KOPT-K1 (cell line): Measurements from ENCODE around the gene CACNA1H.
"Not testable (repeated sequence)": the region's sequence is repeated elsewhere in the genome, so short reads cannot be mapped to it uniquely, and the experiment has no call there.

Source experiments
- H3K27ac ChIP-seq: fragments of 200-600 bp; sonication (generic); 2 replicates; pipeline ENCODE4 v1.5.1; 2016; ENCODE audit warnings: antibody characterized with exemption, mild to moderate bottlenecking, low read depth, low read length; ENCODE audit not compliant: poor library complexity, severe bottlenecking
- H3K36me3 ChIP-seq: fragments of 200-600 bp; sonication (generic); 2 replicates; pipeline ENCODE4 v1.5.1; 2017; ENCODE audit warnings: antibody characterized with exemption, mild to moderate bottlenecking, low read length, moderate library complexity; ENCODE audit not compliant: insufficient read depth
- H3K9me3 ChIP-seq: fragments of 200-600 bp; sonication (generic); 2 replicates; pipeline ENCODE4 v1.5.1; 2017; ENCODE audit warnings: antibody characterized with exemption, low read length, mild to moderate bottlenecking; ENCODE audit not compliant: insufficient read depth, poor library complexity, severe bottlenecking

CACNA1H gene

GRCh38 chr16:1193143-1193824 lies 40.4 kb downstream of the CACNA1H start:
- Histone ChIP-seq H3K36me3 (no peaks in the 10 kb centered on the region), H3K27ac (no peak overlapping the region), H3K9me3 (no peaks in the 10 kb centered on the region)

GRCh38 chr16:1193825-1194581 lies 41.1 kb downstream of the CACNA1H start:
- no peaks in the 10 kb centered on the region for H3K9me3 ChIP-seq
- H3K27ac ChIP-seq, result no peak overlapping the region
- no peaks in the 10 kb centered on the region for H3K36me3 ChIP-seq

DNA sequence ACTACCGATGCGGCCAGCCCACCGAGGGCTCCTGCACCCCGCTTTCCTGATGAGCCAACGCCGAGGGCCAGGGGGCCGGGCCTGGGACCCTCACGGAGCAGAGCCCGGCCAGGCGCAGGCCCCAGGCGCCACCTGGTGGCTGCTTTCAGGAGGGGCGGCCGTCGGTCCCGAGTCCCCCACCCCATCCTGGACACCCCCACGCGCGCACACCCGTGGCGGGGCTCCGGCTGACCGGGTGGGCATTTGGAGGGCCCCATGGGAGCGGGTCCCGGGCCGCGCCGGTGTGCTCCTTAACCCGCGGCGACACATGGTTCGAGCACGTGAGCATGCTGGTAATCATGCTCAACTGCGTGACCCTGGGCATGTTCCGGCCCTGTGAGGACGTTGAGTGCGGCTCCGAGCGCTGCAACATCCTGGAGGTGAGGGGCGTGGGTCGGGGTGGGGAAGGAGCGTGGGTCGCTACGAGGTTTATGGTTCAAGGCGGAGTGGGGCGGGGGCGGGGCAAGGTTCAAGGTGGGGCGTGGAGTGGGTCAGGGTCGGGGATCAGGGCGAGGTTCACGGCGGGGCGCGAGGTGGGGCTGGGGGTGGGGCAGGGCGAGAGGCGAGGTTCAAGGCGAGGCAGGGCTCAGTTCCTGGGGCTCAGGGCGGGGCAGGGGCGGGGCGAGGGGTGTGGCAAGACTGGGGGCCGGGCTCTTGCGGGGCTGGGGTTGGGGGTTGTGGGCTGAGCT lies 41.9 kb downstream of the CACNA1H start:
- Histone ChIP-seq H3K36me3 (no peaks in the 10 kb centered on the region), H3K9me3 (no peaks in the 10 kb centered on the region), H3K27ac (no peak overlapping the region)

GRCh38 chr16:1195393-1195666 lies 42.4 kb downstream of the CACNA1H start:
- Histone ChIP-seq H3K36me3 (no peaks in the 10 kb centered on the region), H3K9me3 (no peaks in the 10 kb centered on the region), H3K27ac (no peak overlapping the region)

- H3K27ac ChIP-seq, result no peak overlapping the region
Observed at GRCh38 chr16:1196494-1196893, 43.6 kb downstream of the CACNA1H start.

DNA sequence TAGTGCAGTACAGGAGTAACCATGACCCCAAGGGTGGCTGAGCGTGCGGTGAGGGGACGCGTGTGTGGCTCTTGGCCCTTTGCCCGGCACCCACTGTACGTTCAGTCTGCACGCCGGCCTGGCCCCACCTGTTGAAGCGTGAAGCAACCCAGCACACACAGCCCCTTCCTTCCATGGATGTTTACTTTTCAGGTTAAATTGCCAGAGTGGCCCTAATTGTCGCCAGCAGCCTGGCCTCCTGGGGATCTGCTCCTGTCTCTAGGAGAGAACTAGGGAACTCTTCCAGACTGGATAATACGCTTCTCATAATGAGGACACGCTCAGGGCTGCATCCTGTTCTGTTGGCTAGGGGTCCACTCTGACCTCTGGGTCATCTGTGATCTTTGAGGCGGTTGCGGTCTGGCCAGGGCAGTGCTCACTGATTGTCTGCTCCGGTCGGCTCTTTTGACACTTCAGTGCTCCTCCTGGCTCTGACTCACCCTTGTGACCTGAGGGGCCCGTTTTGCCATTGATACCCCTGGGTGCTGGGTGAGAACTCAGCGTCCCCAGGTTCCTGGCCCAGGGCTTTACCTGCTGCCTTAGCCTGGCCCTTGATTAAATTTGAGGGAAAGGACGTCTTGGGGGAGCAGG lies 44.4 kb downstream of the CACNA1H start:
- H3K36me3 ChIP-seq, result no peaks in the 10 kb centered on the region

More at GRCh38 chr16:1196494-1196893, 43.6 kb downstream of the CACNA1H start:
- no peaks in the 10 kb centered on the region for H3K9me3 ChIP-seq
- no peaks in the 10 kb centered on the region for H3K36me3 ChIP-seq

GRCh38 chr16:1198194-1198593 lies 45.3 kb downstream of the CACNA1H start:
- Histone ChIP-seq H3K27ac (no peak overlapping the region), H3K36me3 (no peaks in the 10 kb centered on the region), H3K9me3 (no peaks in the 10 kb centered on the region)

More for the DNA sequence above, 44.4 kb downstream of the CACNA1H start:
- no peak overlapping the region for H3K27ac ChIP-seq
- no peaks in the 10 kb centered on the region for H3K9me3 ChIP-seq

DNA sequence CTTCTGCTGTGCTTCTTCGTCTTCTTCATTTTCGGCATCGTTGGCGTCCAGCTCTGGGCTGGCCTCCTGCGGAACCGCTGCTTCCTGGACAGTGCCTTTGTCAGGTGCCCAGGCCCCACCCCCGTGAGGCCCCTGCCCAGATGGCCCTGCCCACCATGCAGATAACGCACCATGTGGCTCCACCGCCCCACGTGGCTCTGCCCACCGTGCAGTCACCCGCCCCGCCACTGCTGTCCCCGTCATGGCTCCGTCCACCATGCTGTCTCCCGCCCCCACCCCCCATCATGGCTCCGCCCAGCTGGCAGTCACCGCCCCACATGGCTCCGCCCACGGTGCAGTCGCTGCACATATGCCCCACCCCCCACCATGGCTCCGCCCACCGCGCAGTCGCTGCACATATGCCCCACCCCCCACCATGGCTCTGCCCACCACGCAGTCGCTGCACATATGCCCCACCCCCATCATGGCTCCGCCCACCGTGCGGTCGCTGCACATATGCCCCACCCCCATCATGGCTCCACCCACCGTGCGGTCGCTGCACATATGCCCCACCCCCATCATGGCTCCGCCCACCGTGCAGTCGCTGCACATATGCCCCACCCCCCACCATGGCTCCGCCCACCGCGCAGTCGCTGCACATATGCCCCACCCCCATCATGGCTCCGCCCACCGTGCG lies 45.9 kb downstream of the CACNA1H start:
- not testable (repeated sequence) for H3K36me3 ChIP-seq, H3K27ac ChIP-seq, H3K9me3 ChIP-seq

DNA sequence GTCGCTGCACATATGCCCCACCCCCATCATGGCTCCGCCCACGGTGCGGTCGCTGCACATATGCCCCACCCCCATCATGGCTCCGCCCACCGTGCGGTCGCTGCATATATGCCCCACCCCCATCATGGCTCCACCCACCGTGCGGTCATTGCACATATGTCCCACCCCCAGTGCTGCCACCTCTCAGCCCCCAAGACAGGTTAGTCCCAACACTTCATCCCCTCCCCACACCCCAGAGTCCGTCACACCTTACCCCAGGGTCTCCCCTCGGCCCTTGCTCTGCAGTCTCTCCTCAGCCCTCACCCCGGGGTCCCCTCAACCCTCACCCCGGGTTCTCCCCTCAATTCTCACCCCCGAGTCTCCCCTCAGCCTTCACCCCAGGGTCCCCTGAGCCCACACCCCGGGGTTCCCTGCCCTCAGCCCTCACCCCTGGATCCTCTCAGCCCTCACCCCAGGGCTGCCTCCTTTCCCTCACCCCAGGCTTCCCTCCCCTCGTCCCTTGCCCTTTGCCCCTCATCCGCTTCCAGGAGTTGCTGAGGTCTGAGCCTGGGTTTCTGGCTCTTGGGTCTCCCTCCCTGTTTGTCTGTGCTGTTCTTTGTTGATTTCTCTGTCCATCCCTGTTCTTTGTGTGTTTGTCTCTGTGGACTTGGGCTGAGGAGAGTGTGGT lies 46.6 kb downstream of the CACNA1H start:
- Histone ChIP-seq H3K27ac (no peak overlapping the region), H3K36me3 (no peaks in the 10 kb centered on the region), H3K9me3 (no peaks in the 10 kb centered on the region)

GRCh38 chr16:1200014-1200627 lies 47.2 kb downstream of the CACNA1H start:
- Histone ChIP-seq H3K36me3 (no peaks in the 10 kb centered on the region), H3K9me3 (no peaks in the 10 kb centered on the region), H3K27ac (no peak overlapping the region)

- Histone ChIP-seq H3K27ac (no peak overlapping the region), H3K36me3 (no peaks in the 10 kb centered on the region)
Observed at GRCh38 chr16:1201444-1201843, 48.5 kb downstream of the CACNA1H start.

GRCh38 chr16:1202274-1202673 lies 49.4 kb downstream of the CACNA1H start:
- Histone ChIP-seq H3K9me3 (no peaks in the 10 kb centered on the region), H3K27ac (no peak overlapping the region), H3K36me3 (no peaks in the 10 kb centered on the region)

More at GRCh38 chr16:1201444-1201843, 48.5 kb downstream of the CACNA1H start:
- H3K9me3 ChIP-seq, result no peaks in the 10 kb centered on the region

GRCh38 chr16:1204933-1205332 lies 52.0 kb downstream of the CACNA1H start:
- H3K9me3 ChIP-seq, result no peaks in the 10 kb centered on the region
- no peaks in the 10 kb centered on the region for H3K36me3 ChIP-seq
- no peak overlapping the region for H3K27ac ChIP-seq

DNA sequence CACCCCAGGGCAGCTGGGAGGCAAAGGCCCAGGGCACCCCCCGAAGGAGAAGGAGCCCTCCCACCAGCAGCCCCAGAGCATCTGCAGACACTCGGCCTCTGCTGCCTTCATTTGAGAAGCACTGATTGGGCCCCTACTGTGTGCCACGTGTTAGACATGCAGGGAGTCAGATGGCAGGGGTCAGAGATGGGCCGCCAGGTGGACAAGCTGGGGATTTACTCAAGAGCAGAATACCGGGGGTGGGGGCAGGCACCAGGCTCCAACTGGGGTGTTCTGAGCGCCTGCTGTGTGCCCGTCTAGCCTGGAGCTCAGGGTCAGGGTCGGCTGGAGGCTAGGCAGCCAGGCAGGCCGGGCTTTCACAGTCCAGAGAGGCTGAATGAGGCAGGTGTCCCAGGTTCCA lies 53.4 kb downstream of the CACNA1H start:
- Histone ChIP-seq H3K27ac (no peak overlapping the region), H3K9me3 (no peaks in the 10 kb centered on the region), H3K36me3 (no peaks in the 10 kb centered on the region)
